ENCODE measurements around the gene PROX1. TPM values are rescaled to one million over a fixed set of nuclear protein-coding genes. Genes with fewer than 3 reads are reported as not detected.

PROX1 gene
- total RNA-seq, 6 experiments from 2014 or later: 0.14 to 0.96 (median 0.31) TPM

GRCh38 chr1:214074477-214074876, 86.7 kb downstream of the PROX1 start:
- no peak for TF ChIP-seq CTCF (IDR thresholded peaks at IDR 0.05)
- no peaks in the 10 kb centered on the region for H3K36me3 Mint-ChIP-seq (ENCODE audit: low read depth)
- DNase-seq: no peak
- H3K27me3 Mint-ChIP-seq (ENCODE audit: insufficient read depth): no peaks in the 10 kb centered on the region; the same call in 1 of the 2 replicates
- H3K4me1 Mint-ChIP-seq (ENCODE audit: low read depth): no peaks in the 10 kb centered on the region
- no peaks in the 10 kb centered on the region; the same call in 1 of the 2 replicates for H3K9me3 Mint-ChIP-seq
- H3K27ac Mint-ChIP-seq: no peak overlapping the region
- H3K4me3 Mint-ChIP-seq: no peak overlapping the region

DNA sequence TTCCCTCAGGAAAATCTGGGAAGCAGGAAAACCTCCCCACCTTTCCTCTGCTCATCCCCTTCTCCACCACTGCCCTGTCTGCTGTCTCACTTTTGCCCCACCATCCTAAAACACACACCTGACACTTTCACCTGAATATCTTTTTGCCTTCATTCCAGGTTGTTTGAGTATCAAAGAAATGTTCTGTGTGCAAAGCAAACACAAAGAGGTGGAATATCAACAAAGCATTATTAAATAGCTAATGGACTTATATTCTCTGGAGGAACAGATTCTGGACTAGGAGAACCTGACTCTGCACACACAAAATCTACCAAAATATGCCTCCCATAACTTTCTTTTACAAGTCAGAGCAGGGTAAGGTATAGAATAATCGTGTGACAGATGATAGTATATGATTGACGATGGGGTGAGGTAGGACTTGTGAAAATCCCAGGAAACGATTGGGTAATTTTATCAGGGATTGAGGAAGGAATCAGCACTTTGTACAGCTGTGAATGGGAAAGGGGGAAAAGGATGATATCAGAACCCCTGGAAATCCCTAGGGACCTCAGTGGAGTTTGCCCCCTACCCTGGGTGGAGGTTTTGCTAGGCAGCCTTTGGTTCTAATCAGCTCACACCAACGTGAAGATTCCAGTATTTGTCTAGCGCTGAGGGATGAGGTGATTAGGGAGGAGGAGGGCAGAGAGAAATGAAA, 87.7 kb downstream of the PROX1 start:
- Mint-ChIP-seq H3K27ac (no peak overlapping the region), H3K36me3 (ENCODE audit: low read depth) (no peaks in the 10 kb centered on the region), H3K9me3 (no peaks in the 10 kb centered on the region; the same call in 1 of the 2 replicates), H3K27me3 (ENCODE audit: insufficient read depth) (no peaks in the 10 kb centered on the region; the same call in 1 of the 2 replicates), H3K4me1 (ENCODE audit: low read depth) (no peaks in the 10 kb centered on the region), H3K4me3 (no peak overlapping the region)
- TF ChIP-seq CTCF (IDR thresholded peaks at IDR 0.05): no peak
- no peak for DNase-seq

DNA sequence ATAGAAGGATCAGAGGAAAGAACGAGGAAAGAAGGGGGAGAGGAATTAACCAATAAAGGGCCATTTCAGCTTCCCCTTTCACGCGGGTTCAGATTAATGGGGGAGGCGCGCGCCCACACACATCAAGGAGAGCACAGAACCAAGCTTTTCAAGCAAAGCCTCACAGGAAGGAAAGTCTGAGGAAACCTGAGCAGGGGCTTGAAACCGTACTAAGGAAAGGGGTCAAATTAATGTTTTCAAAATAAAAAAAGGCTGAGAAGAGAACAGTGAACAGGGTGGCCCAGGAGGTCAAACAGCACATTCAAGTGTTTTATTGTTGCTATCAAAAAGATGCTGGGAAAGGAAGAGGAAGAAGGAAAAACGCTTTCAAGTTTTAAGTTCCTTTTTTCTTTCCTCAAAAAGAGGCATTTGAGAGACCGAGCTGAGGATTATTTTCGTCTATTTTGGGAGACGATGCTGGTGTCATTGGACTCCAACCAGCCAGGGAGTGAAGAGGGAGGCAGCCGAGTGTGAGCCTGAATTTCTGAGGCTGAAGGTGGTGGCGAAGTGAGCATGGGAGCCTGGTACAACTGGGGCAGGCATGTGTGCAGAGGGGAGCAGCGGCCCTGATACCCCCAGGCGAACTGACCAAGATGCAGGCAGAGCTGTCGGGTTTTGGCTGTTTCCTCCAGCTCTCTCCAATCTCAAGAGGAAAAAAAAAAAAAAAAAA, 88.4 kb downstream of the PROX1 start:
- Mint-ChIP-seq H3K36me3 (ENCODE audit: low read depth) (no peaks in the 10 kb centered on the region), H3K27me3 (ENCODE audit: insufficient read depth) (no peaks in the 10 kb centered on the region; the same call in 1 of the 2 replicates), H3K9me3 (no peaks in the 10 kb centered on the region; the same call in 1 of the 2 replicates), H3K4me1 (ENCODE audit: low read depth) (no peaks in the 10 kb centered on the region), H3K4me3 (no peak overlapping the region), H3K27ac (no peak overlapping the region)
- DNase-seq: no peak
- no peak for TF ChIP-seq CTCF (IDR thresholded peaks at IDR 0.05)

GRCh38 chr1:214076708-214077065, 88.9 kb downstream of the PROX1 start:
- no peak overlapping the region for H3K27ac Mint-ChIP-seq
- no peaks in the 10 kb centered on the region; the same call in 1 of the 2 replicates for H3K27me3 Mint-ChIP-seq (ENCODE audit: insufficient read depth)
- no peaks in the 10 kb centered on the region for H3K4me1 Mint-ChIP-seq (ENCODE audit: low read depth)
- DNase-seq: no peak
- H3K36me3 Mint-ChIP-seq (ENCODE audit: low read depth): no peaks in the 10 kb centered on the region
- no peaks in the 10 kb centered on the region; the same call in 1 of the 2 replicates for H3K9me3 Mint-ChIP-seq
- no peak overlapping the region for H3K4me3 Mint-ChIP-seq
- no peak for TF ChIP-seq CTCF (IDR thresholded peaks at IDR 0.05)

GRCh38 chr1:214078950-214079349, 91.2 kb downstream of the PROX1 start:
- no peak overlapping the region for H3K27ac Mint-ChIP-seq
- no peaks in the 10 kb centered on the region; the same call in 1 of the 2 replicates for H3K27me3 Mint-ChIP-seq (ENCODE audit: insufficient read depth)
- no peak for DNase-seq
- H3K36me3 Mint-ChIP-seq (ENCODE audit: low read depth): no peaks in the 10 kb centered on the region
- no peaks in the 10 kb centered on the region for H3K4me1 Mint-ChIP-seq (ENCODE audit: low read depth)
- no peaks in the 10 kb centered on the region; the same call in 1 of the 2 replicates for H3K9me3 Mint-ChIP-seq
- no peak for TF ChIP-seq CTCF (IDR thresholded peaks at IDR 0.05)
- no peak overlapping the region for H3K4me3 Mint-ChIP-seq

Measured in HFFc6 (cell line).